Bronchus fibroblast of lung (primary cell): ENCODE results near the gene ITGB3. TPM values are rescaled to one million over a fixed set of nuclear protein-coding genes. Genes with fewer than 3 reads are reported as not detected.

Source experiments
- total RNA-seq: library from RNA; depleted of rRNA; stranded (reverse); fragments of >200 nt; gene quantifications from 2 replicates; pipeline ENCODE4 v1.2.3, GENCODE V29; 2015

ITGB3 gene
- total RNA-seq: 2.4 and 2.8 TPM in 2 replicates

GRCh38 chr17:47253541-47254402, at the start of gene ITGB3:
Gene ITGB3 (plus strand): TSS chr17:47253827. CDS start chr17:47253862, 35 bp downstream.

DNA sequence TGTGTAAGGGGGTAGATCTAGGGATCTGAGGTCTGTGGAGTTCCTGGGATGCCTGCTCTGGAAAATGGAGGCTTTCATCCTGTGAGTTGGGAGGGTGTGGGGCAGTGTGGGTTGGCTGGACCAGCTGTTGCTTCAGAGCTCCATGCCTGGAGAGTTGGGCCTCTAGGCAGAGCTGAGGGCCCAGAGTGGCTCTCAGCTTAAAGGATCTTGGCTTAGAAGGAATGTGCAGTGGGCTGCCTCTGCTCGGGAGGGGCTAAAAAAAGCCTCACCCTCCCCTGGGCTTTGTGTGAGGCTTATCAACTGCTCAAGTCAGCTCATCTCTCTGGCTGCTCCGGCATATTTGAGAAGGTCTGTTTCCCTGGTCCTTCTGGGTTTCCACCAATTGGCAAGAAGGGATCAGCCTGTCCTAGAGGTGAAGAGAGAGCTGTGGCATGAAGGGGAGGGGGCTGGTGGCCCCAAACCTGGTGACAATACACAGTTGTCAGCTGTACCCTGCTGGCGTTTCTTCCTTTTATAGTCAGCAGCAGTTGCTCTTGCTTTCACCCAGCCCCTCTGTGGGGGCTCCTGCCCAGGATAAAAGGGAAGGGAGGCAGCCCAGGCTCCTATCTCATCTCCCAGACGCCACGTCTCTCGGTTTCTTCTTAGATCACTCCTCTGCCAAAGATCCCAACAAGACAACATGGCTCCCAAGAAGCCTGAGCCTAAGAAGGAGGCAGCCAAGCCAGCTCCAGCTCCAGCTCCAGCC, 44.7 kb upstream of the ITGB3 start, which contains the start of gene MYL4:
Gene MYL4 (plus strand): TSS at position 605 of the 745 bp plus-strand sequence. CDS start 75 bp downstream, at position 680.

DNA sequence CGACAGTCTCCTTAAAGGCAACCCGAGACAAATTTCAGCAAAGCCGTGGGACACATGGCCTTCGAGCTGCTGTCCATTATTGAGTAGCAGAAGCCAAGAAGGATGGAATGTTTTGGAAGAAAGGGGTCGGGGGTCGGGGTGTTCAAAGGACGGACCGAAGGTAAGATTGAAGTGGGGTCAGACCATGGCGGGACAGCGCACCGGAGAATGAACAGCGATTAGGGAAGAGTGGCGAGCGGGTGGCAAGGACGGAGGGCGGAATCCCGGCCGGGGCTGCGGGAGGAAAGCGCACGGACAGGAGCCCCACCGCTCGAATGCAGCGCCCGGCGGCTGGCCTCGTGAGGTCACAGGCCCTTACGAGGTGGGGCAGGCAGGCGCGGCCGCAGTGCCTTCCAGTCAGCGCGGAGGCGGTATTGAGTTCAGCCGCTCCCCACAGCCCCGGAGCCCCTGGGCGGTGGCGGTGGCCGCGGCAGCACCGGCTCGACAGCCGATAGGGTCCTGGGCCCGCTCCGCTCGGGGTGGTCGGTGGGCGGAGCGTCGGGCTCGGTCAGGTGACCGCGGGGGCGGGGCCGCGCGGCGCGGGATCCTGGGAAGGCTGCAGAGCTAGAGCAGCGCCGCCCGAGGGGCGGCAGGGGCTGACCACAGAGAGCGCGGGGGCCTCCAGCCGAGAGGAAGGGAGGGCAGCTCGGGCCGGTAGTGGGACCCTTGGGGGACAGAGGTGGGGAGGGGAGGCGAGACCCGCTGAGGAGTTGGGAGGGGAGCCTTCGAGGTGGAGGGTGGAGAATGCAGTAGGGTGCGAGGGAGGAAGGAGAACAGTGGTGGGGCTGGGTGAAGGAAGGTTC, 70.0 kb downstream of the ITGB3 start, which contains the start of gene EFCAB13:
Gene EFCAB13 (plus strand): TSS at position 574 of the 842 bp plus-strand sequence. CDS start 4,399 bp downstream, outside the sequence.

Other genes with a start within 250 kb of the ITGB3 start
- gene CDC27, start 64.5 kb upstream of the ITGB3 start, total RNA-seq: 51.6 and 66.2 TPM in 2 replicates
- not detected in 2 replicates for gene MYL4, start 44.5 kb upstream of the ITGB3 start, total RNA-seq
- gene EFCAB13, start 70.1 kb downstream of the ITGB3 start, total RNA-seq: 1.5 and 3.4 TPM in 2 replicates